MM.1S (cell line): ENCODE measurements around the gene CRNKL1.

ENCODE experiments used
- EZH2 ChIP-seq: fragments of 300-600 bp; sonication (generic); optimal IDR thresholded peaks from 2 replicates; pipeline ENCODE3; 2017; ENCODE audit warnings: low read depth, mild to moderate bottlenecking, antibody characterized with exemption, low read length, mixed read lengths
- TF ChIP-seq, protein P1 (sequence below): fragments of 300-600 bp; sonication (generic); IDR thresholded peaks from 2 replicates; pipeline ENCODE4 v1.5.1; 2016; ENCODE audit warnings: antibody characterized with exemption, low read length, mixed read lengths

DNA sequence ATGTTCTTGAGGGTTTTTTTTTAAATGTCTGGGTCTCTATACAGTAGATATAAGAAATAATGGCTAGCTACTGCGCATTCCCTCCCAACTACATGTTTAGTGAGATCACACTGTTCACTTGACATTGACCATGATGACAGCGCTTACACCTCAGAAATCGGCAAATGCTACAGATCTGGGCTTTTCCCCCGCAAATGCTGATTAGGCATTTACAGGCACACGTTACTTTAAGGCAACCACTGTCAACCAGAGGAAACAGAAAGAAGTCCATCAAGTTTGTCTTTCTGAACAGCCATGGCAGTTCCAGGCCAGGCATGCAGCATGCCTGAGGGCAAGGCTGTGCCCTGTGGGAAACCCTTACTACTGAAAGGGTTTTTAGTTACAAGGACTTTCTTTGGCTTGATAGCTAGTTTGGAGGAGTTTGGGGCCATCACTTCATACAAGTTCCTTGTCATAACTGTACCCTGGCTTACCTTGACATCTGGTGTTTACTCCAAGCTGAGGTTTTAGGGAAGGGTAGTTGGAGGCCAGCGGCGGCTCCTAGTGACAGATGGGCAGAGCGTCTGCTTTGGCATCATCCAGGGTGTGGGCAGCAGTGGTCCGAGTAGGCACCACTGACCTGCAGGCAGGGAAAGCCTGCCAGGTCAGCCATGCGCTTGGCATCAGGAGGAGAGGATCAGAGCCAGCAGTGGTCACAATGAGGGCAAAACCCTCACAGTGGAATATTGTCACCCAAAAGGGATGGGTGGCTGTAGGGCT lies 43.0 kb upstream of the CRNKL1 start:
- TF ChIP-seq, protein P1, sequence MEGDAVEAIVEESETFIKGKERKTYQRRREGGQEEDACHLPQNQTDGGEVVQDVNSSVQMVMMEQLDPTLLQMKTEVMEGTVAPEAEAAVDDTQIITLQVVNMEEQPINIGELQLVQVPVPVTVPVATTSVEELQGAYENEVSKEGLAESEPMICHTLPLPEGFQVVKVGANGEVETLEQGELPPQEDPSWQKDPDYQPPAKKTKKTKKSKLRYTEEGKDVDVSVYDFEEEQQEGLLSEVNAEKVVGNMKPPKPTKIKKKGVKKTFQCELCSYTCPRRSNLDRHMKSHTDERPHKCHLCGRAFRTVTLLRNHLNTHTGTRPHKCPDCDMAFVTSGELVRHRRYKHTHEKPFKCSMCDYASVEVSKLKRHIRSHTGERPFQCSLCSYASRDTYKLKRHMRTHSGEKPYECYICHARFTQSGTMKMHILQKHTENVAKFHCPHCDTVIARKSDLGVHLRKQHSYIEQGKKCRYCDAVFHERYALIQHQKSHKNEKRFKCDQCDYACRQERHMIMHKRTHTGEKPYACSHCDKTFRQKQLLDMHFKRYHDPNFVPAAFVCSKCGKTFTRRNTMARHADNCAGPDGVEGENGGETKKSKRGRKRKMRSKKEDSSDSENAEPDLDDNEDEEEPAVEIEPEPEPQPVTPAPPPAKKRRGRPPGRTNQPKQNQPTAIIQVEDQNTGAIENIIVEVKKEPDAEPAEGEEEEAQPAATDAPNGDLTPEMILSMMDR, result no peak
- no peak for TF ChIP-seq EZH2
